ENCODE data around the gene GCKR.

Gene GCKR

DNA sequence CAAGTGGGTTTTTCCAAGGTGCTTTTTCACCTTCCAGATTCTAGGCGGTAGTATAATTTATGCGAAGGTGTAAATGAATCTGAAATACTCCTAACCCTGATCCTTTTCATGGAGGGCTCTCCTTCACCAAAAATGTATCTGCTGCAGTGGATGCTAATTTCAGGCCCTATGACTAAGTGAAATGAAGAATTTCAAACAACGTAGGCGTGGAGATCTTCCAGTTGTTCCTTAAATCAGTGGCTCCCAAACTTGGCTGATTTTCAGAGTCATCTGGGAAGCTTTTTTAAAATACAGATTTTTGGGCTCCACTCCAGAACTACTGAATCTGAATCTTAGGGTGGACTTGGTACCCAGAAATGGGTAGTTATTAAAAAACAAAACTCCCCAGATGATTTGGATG is 5.5 kb downstream of the GCKR start:
- POLR2A ChIA-PET, result no interaction called here
- CTCF ChIA-PET, result interaction anchor here (1.4 kb wide), 1 partner anchor 182 kb away, joined by 4 read pairs; no protein-coding TSS in a partner anchor
- TF ChIP-seq, protein P1, sequence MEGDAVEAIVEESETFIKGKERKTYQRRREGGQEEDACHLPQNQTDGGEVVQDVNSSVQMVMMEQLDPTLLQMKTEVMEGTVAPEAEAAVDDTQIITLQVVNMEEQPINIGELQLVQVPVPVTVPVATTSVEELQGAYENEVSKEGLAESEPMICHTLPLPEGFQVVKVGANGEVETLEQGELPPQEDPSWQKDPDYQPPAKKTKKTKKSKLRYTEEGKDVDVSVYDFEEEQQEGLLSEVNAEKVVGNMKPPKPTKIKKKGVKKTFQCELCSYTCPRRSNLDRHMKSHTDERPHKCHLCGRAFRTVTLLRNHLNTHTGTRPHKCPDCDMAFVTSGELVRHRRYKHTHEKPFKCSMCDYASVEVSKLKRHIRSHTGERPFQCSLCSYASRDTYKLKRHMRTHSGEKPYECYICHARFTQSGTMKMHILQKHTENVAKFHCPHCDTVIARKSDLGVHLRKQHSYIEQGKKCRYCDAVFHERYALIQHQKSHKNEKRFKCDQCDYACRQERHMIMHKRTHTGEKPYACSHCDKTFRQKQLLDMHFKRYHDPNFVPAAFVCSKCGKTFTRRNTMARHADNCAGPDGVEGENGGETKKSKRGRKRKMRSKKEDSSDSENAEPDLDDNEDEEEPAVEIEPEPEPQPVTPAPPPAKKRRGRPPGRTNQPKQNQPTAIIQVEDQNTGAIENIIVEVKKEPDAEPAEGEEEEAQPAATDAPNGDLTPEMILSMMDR (IDR thresholded peaks at IDR 0.05; ENCODE audit: control extremely low read depth, extremely low read depth, low read depth, missing control alignments), result no peak
- DNase-seq (ENCODE audit: extremely low spot score), result no peak

DNA sequence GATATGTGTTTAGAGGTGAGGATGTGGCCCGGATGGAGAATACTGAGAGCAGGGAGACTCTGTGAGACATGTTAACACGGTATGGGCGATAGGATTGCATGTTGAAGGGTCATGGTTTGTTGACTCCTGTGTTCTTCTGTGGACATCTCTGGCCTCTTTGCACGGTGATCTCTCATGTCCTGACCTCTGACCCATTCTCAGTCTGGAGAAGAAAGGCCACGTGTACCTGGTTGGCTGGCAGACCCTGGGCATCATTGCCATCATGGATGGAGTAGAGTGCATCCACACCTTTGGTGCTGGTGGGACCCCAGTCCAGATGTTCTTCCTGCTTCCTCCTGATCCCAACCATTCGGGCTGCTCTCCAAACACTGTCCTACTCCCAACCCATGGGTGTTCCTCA is 9.9 kb downstream of the GCKR start:
- TF ChIP-seq, protein P1 (IDR thresholded peaks at IDR 0.05; ENCODE audit: control extremely low read depth, extremely low read depth, low read depth, missing control alignments), result no peak
- ChIA-PET POLR2A (no interaction called here), CTCF (no interaction called here)
- DNase-seq (ENCODE audit: extremely low spot score), result no peak

DNA sequence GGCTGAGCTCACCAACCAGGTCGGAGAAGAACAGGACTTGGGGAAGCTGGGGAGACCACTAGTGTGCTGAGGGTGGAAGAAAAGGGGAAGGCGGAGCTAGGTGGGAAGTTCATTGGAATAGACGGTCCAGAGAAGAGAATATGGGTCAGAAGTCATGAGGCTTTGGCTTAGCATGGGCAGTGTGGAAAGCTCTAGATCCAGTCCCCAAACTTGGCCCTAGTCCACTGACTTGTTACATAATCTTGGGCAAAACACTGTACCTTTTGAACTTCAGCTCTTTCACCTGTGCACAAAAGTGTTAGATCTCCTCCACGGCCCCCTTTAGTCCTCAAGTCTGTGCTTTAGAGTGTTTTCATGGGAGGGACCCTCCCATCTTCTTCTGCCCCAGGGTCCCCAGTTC is 10.7 kb downstream of the GCKR start:
- ChIA-PET CTCF (interaction anchor here (1.0 kb wide), 1 partner anchor 25 kb away, joined by 3 read pairs; no protein-coding TSS in a partner anchor), POLR2A (no interaction called here)
- TF ChIP-seq, protein P1 (IDR thresholded peaks at IDR 0.05; ENCODE audit: control extremely low read depth, extremely low read depth, low read depth, missing control alignments), result no peak
- no peak for DNase-seq (ENCODE audit: extremely low spot score)

DNA sequence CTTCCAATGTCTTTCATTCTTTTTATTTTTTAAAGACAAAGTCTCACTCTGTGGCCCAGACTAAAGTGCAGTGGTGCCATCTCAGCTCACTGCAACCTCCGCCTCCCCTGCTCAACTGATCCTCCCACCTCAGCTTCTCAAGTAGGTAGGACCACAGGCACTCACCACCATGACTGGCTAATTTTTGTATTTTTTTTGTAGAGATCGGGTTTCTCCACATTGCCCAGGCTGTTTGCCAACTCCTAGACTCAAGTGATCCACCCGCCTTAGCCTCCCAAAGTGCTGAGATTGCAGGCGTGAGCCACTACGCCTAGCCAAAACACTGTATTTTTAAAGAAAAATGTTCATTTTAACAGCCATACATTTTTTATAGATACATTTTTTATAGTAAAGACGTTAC is 12.7 kb downstream of the GCKR start:
- TF ChIP-seq, protein P1 (IDR thresholded peaks at IDR 0.05; ENCODE audit: control extremely low read depth, extremely low read depth, low read depth, missing control alignments), result no peak
- ChIA-PET CTCF (no interaction called here), POLR2A (no interaction called here)
- no peak for DNase-seq (ENCODE audit: extremely low spot score)

DNA sequence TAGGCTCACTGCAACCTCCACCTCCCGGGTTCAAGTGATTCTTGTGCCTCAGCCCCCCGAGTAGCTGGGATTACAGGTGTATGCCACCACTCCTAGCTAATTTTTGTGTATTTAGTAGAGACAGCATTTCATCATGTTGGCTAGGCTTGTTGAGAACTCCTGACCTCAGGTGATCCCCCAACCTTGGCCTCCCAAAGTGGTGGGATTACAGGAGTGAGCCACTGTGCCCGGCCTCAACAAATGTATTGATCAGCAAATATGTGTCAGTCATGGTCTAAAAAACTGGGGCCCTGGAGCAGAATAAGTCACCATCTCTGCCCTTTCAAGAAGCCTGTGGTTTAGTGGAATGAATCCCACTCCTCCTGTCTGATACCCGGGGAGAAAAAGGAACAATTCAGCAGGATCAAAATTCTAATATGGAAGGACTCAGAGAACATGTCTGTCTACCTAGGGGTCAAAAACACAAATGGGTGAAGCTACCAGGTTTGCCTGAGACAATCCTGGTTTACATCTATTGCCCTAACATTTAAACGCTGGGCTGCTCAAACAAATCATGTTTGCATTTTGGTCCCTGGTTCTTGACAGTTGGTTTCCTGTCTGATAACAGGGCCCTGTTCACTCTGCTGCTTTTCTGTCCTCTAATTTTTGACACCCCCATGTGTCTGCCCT is 21.6 kb downstream of the GCKR start:
- CTCF ChIA-PET, result interaction anchor here (1.2 kb wide), 1 partner anchor 69 kb away, joined by 3 read pairs; no protein-coding TSS in a partner anchor
- DNase-seq (ENCODE audit: extremely low spot score), result no peak
- TF ChIP-seq, protein P1 (IDR thresholded peaks at IDR 0.05; ENCODE audit: control extremely low read depth, extremely low read depth, low read depth, missing control alignments), result no peak
- POLR2A ChIA-PET, result no interaction called here

DNA sequence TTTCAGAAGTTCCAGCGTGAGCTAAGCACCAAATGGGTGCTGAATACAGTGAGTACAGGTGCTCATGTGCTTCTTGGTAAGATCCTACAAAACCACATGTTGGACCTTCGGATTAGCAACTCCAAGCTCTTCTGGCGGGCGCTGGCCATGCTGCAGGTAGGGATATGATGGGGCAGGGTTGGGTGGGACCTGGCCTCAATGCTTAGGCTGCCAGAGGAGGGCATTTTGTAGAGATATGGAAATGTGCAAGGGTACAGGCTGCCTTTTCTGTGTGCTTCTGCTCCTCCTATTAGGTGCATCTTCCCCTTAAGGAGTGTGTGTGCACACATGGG is 22.1 kb downstream of the GCKR start:
- ChIA-PET CTCF (interaction anchor here (1.2 kb wide), 1 partner anchor 69 kb away, joined by 3 read pairs; no protein-coding TSS in a partner anchor), POLR2A (no interaction called here)
- TF ChIP-seq, protein P1 (IDR thresholded peaks at IDR 0.05; ENCODE audit: control extremely low read depth, extremely low read depth, low read depth, missing control alignments), result no peak
- DNase-seq (ENCODE audit: extremely low spot score), result no peak
